HG02981 (cell line): ENCODE results near the gene SDHA.

Source experiments
- ATAC-seq: cut with Tn5 transposase; IDR thresholded peaks from one replicate; pipeline ENCODE4 v1.9.1; 2021; ENCODE audit warnings: mild to moderate bottlenecking, moderate library complexity; ENCODE audit not compliant: unreplicated experiment

Gene SDHA

GRCh38 chr5:185095-186070 is 32.7 kb upstream of the SDHA start:
- ATAC-seq = no peak

- ATAC-seq = no peak
These were observed 31.8 kb upstream of the SDHA start for GRCh38 chr5:186091-187041.

GRCh38 chr5:187042-187431 is 31.1 kb upstream of the SDHA start:
- ATAC-seq = no peak

- no peak for ATAC-seq
These were observed 30.3 kb upstream of the SDHA start for GRCh38 chr5:187617-188451.

GRCh38 chr5:188488-189481 is 29.3 kb upstream of the SDHA start:
- ATAC-seq = peak; percentile 82

GRCh38 chr5:189486-189885 is 28.6 kb upstream of the SDHA start:
- no peak for ATAC-seq

GRCh38 chr5:189976-190365 is 28.1 kb upstream of the SDHA start:
- no peak for ATAC-seq

- no peak for ATAC-seq
These were observed 27.6 kb upstream of the SDHA start for GRCh38 chr5:190366-191035.

GRCh38 chr5:191036-191948 is 26.8 kb upstream of the SDHA start, which contains the start of gene LRRC14B:
Gene LRRC14B, plus strand, starts transcription at chr5:191495. Its CDS starts 44 bp downstream, at chr5:191539.
- ATAC-seq = no peak

- ATAC-seq = no peak
These were observed 26.0 kb upstream of the SDHA start for GRCh38 chr5:191949-192690.

- no peak for ATAC-seq
These were observed 25.5 kb upstream of the SDHA start for GRCh38 chr5:192691-192969.

- no peak for ATAC-seq
These were observed 24.9 kb upstream of the SDHA start for GRCh38 chr5:192970-193831.

- ATAC-seq = no peak
These were observed 24.0 kb upstream of the SDHA start for GRCh38 chr5:194102-194501.

GRCh38 chr5:194603-195209 is 23.4 kb upstream of the SDHA start:
- no peak for ATAC-seq

GRCh38 chr5:195401-196160 is 22.5 kb upstream of the SDHA start:
- ATAC-seq = no peak
